Lung (tissue), 12 donors: Measurements from ENCODE around the gene MTUS2. TPM values are rescaled to one million over a fixed set of nuclear protein-coding genes. Genes with fewer than 3 reads are reported as not detected.
A peak's percentile ranks its signal among the peaks of the same experiment; 100 is the strongest.

Source experiments
- ATAC-seq: fragments of 200-7000 bp; cut with Tn5 transposase; one replicate; pipeline ENCODE4 v1.9.1; 2020; ENCODE audit warnings: moderate number of reproducible peaks; ENCODE audit not compliant: insufficient read depth, low FRiP score
- DNase-seq, 3 donors: peaks; one replicate each; pipeline ENCODE4 v3.0.0-alpha.2; 2013 to 2017
- H3K27ac ChIP-seq, 2 donors: one replicate each; pipeline ENCODE4 v1.5.1; 2013; ENCODE audit warnings: mild to moderate bottlenecking in 2 of 2, moderate library complexity in 2 of 2, control low read depth in 1 of 2, inconsistent platforms in 1 of 2, low read depth in 1 of 2, low read length in 1 of 2
- H3K27me3 ChIP-seq, 3 donors: one replicate each; pipeline ENCODE4 v1.5.1; 2013; ENCODE audit warnings: low read length in 2 of 3; ENCODE audit not compliant: control insufficient read depth in 3 of 3, insufficient read depth in 3 of 3
- H3K36me3 ChIP-seq, 4 donors: one replicate each; pipeline ENCODE4 v1.5.1; 2013; ENCODE audit warnings: low read length in 4 of 4, mild to moderate bottlenecking in 1 of 4, moderate library complexity in 1 of 4; ENCODE audit not compliant: control insufficient read depth in 4 of 4, insufficient read depth in 4 of 4
- H3K4me1 ChIP-seq, 5 donors: one replicate each; pipeline ENCODE4 v1.5.1; 2013; ENCODE audit warnings: low read length in 5 of 5, mild to moderate bottlenecking in 2 of 5, moderate library complexity in 1 of 5; ENCODE audit not compliant: control insufficient read depth in 5 of 5, insufficient read depth in 5 of 5
- H3K4me3 ChIP-seq: one replicate; pipeline ENCODE4 v1.5.1; 2013; ENCODE audit warnings: mild to moderate bottlenecking, control low read depth, moderate library complexity
- H3K9ac ChIP-seq, 2 donors: one replicate each; pipeline ENCODE4 v1.5.1; 2013; ENCODE audit warnings: low read length in 2 of 2, control low read depth in 1 of 2; ENCODE audit not compliant: insufficient read depth in 1 of 2
- H3K9me3 ChIP-seq, 4 donors: one replicate each; pipeline ENCODE4 v1.5.1; 2013; ENCODE audit warnings: low read length in 3 of 4, mild to moderate bottlenecking in 1 of 4, moderate library complexity in 1 of 4; ENCODE audit not compliant: control insufficient read depth in 4 of 4, insufficient read depth in 3 of 4
- WGBS, 2 donors: extraction: QIAGEN DNeasy Blood & Tissue Kit; methylation state at CpG; one replicate each; pipeline ENCODE4 v1.1.7; 2013; 5-methylcytosine and 5-hydroxymethylcytosine counted together
- polyA plus RNA-seq, 2 donors: library from polyadenylated mRNA; stranded (reverse); fragments of 200-250 nt; gene quantifications; one replicate each; pipeline ENCODE4 v1.2.1, GENCODE V29; 2013
- total RNA-seq, 2 donors: library from RNA; depleted of rRNA in 1 of 2; stranded (reverse); fragments of >200 nt in 1 of 2; gene quantifications; one replicate each; pipeline ENCODE4 v1.2.1, GENCODE V29; 2014 to 2021
- TF ChIP-seq, protein P1 (sequence below): IDR thresholded peaks from 2 replicates; pipeline ENCODE4 v1.5.1; 2012; ENCODE audit warnings: mild to moderate bottlenecking; ENCODE audit errors: control extremely low read depth, extremely low read depth
- donor health status: control.
- donor health status: control.
- donor health status: Bipolar disorder and iron deficiency.
- donor health status: healthy.
- donor health status: DM: yes; HTN: yes; CAD: no.

The MTUS2 gene
- total and polyA plus RNA-seq, 4 donors = 0.03 to 0.54 (median 0.08) TPM

- TF ChIP-seq, protein P1, sequence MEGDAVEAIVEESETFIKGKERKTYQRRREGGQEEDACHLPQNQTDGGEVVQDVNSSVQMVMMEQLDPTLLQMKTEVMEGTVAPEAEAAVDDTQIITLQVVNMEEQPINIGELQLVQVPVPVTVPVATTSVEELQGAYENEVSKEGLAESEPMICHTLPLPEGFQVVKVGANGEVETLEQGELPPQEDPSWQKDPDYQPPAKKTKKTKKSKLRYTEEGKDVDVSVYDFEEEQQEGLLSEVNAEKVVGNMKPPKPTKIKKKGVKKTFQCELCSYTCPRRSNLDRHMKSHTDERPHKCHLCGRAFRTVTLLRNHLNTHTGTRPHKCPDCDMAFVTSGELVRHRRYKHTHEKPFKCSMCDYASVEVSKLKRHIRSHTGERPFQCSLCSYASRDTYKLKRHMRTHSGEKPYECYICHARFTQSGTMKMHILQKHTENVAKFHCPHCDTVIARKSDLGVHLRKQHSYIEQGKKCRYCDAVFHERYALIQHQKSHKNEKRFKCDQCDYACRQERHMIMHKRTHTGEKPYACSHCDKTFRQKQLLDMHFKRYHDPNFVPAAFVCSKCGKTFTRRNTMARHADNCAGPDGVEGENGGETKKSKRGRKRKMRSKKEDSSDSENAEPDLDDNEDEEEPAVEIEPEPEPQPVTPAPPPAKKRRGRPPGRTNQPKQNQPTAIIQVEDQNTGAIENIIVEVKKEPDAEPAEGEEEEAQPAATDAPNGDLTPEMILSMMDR = no peak
- H3K27me3 ChIP-seq = no peaks in the 10 kb centered on the region
- no peak overlapping the region for H3K27ac ChIP-seq
- DNase-seq (peak; percentile 66 to 90 (median 88)), ATAC-seq (no peak)
- no peaks in the 10 kb centered on the region for H3K36me3 ChIP-seq
- no peak overlapping the region for H3K9ac ChIP-seq
- H3K4me3 ChIP-seq = no peak overlapping the region
- H3K9me3 ChIP-seq = peaks cover 0 to 6% (median 0%) of the 10 kb centered on the region in 4 donors
- peaks cover 2 to 23% (median 7%) of the 10 kb centered on the region in 5 donors for H3K4me1 ChIP-seq
- 55 to 67% methylated on average over 8 of the region's 8 CpGs for WGBS, 2 donors
Observed at GRCh38 chr13:29005035-29005762, 185.1 kb downstream of the MTUS2 start.

DNA sequence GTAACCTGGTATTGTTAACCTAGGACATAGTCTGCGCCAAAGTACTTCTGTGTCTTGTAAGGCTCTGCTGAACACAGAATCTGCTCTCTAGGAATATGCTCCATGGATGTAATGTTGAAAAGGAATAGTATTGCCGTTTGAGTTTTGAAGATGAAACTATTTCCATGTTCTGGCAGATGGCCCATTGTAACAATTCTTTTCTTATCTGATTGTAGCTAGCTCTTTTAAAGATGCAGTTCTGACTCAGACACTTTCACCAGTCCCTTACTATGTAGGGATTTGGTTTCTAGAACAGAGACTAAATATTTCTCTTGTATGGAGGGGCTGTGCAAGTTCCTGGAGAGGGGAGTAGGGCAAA lies 185.6 kb downstream of the MTUS2 start:
- H3K4me3 ChIP-seq = no peak overlapping the region
- peak in 2 of 3 donors; percentile 80 to 81 for DNase-seq
- H3K9ac ChIP-seq = peak overlapping the region in 1 of 2 donors; percentile 44
- WGBS, 2 donors = 56 to 78% methylated on average over 2 of the region's 2 CpGs
- H3K4me1 ChIP-seq = peaks cover 2 to 23% (median 7%) of the 10 kb centered on the region in 5 donors
- H3K9me3 ChIP-seq = peaks cover 0 to 3% (median 0%) of the 10 kb centered on the region in 4 donors
- TF ChIP-seq, protein P1 = no peak
- ATAC-seq = no peak
- H3K36me3 ChIP-seq = no peaks in the 10 kb centered on the region
- no peak overlapping the region for H3K27ac ChIP-seq
- H3K27me3 ChIP-seq = no peaks in the 10 kb centered on the region

DNA sequence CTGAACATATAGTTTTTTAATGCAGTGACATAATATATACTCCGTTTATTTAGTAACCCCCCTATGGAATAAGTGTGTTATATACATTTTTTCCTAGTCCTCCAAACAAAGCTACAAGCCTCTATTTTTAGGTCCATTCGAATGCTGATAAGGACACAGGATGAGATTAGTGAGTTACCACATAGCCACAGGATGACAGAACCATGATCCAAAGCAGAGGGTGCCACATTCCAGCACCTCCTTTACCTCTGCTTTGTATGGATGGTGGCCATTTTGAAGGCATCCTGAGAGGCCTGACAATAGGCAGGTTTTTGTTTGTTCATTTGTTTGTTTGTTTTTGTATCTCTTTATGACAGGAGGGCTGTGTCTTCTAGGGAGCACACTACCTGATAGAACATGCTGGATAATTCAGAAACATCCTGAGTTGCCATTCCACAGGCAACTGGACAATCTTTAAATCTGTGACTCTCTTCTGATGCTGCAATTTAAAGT lies 186.3 kb downstream of the MTUS2 start:
- TF ChIP-seq, protein P1 = no peak
- ATAC-seq (no peak), DNase-seq (no peak)
- Histone ChIP-seq H3K9ac (peak overlapping the region in 1 of 2 donors; percentile 44), H3K4me1 (peaks cover 2 to 23% (median 7%) of the 10 kb centered on the region in 5 donors), H3K9me3 (peaks cover 0 to 2% (median 0%) of the 10 kb centered on the region in 4 donors), H3K27ac (no peak overlapping the region), H3K36me3 (no peaks in the 10 kb centered on the region), H3K4me3 (no peak overlapping the region), H3K27me3 (no peaks in the 10 kb centered on the region)
- 44 to 63% methylated on average over 2 of the region's 2 CpGs for WGBS, 2 donors
